GF-D8 (cell line): Measurements from ENCODE around the gene CCL18.
"Not testable (repeated sequence)": the region's sequence is repeated elsewhere in the genome, so short reads cannot be mapped to it uniquely, and the experiment has no call there.

Source experiments
- DNase-seq: peaks from one replicate; lab custom pipeline; 2025; lab: John Stamatoyannopoulos, UW

CCL18 gene

GRCh38 chr17:36072431-36073121 lies 8.5 kb downstream of the CCL18 start:
- no peak for DNase-seq

- DNase-seq, result no peak
Observed at GRCh38 chr17:36074365-36074764, 10.3 kb downstream of the CCL18 start.

- DNase-seq, result not testable (repeated sequence)
Observed at GRCh38 chr17:36081681-36082471, 17.8 kb downstream of the CCL18 start.

- DNase-seq, result peak; percentile 82
Observed at GRCh38 chr17:36082482-36083120, 18.5 kb downstream of the CCL18 start.

- not testable (repeated sequence) for DNase-seq
Observed at GRCh38 chr17:36083691-36084090, 19.6 kb downstream of the CCL18 start.

GRCh38 chr17:36085765-36086164 lies 21.7 kb downstream of the CCL18 start:
- peak; percentile 9 for DNase-seq

- no peak for DNase-seq
Observed at GRCh38 chr17:36086791-36087190, 22.7 kb downstream of the CCL18 start.

GRCh38 chr17:36087471-36087870 lies 23.4 kb downstream of the CCL18 start:
- DNase-seq, result not testable (repeated sequence)

- DNase-seq, result not testable (repeated sequence)
Observed at GRCh38 chr17:36087897-36088572, 24.0 kb downstream of the CCL18 start.

- no peak for DNase-seq
Observed at GRCh38 chr17:36088670-36089338, 24.7 kb downstream of the CCL18 start.

GRCh38 chr17:36089339-36089865 lies 25.3 kb downstream of the CCL18 start:
- no peak for DNase-seq

- DNase-seq, result no peak
Observed at GRCh38 chr17:36089888-36090836, 26.1 kb downstream of the CCL18 start, which contains the start of gene CCL3. CCL3 (minus strand) TSS chr17:36090143; CDS start chr17:36090058, 85 bp downstream.

- DNase-seq, result no peak
Observed at GRCh38 chr17:36092230-36092629, 28.2 kb downstream of the CCL18 start.

- DNase-seq, result not testable (repeated sequence)
Observed at GRCh38 chr17:36092715-36093114, 28.6 kb downstream of the CCL18 start.

GRCh38 chr17:36094232-36094631 lies 30.2 kb downstream of the CCL18 start:
- no peak for DNase-seq

GRCh38 chr17:36094746-36095145 lies 30.7 kb downstream of the CCL18 start:
- DNase-seq, result no peak

- DNase-seq, result no peak
Observed at GRCh38 chr17:36095992-36096391, 31.9 kb downstream of the CCL18 start.

- not testable (repeated sequence) for DNase-seq
Observed at GRCh38 chr17:36099004-36099403, 34.9 kb downstream of the CCL18 start.

- peak; percentile 12 for DNase-seq
Observed at GRCh38 chr17:36103401-36103975, 39.4 kb downstream of the CCL18 start, which contains the start of gene CCL4. CCL4 (plus strand) TSS chr17:36103827; CDS start chr17:36103906, 79 bp downstream.

- DNase-seq, result not testable (repeated sequence)
Observed at GRCh38 chr17:36104246-36104645, 40.2 kb downstream of the CCL18 start.
